Urinary bladder (tissue), 4 donors: ENCODE measurements around the gene TMA7B. TPM values are rescaled to one million over a fixed set of nuclear protein-coding genes. Genes with fewer than 3 reads are reported as not detected.
A peak's percentile ranks its signal among the peaks of the same experiment; 100 is the strongest.
"Not testable (repeated sequence)": the region's sequence is repeated elsewhere in the genome, so short reads cannot be mapped to it uniquely, and the experiment has no call there.

Source experiments
- DNase-seq: peaks from one replicate; pipeline ENCODE4 v3.0.0-alpha.2; 2015; ENCODE audit errors: extremely low spot score
- H3K27ac ChIP-seq: one replicate; pipeline ENCODE4 v1.5.1; 2013; ENCODE audit warnings: low read depth, mild to moderate bottlenecking, moderate library complexity
- H3K36me3 ChIP-seq: one replicate; pipeline ENCODE4 v1.6.1; 2013; ENCODE audit warnings: mild to moderate bottlenecking, moderate library complexity; ENCODE audit not compliant: insufficient read depth
- H3K4me1 ChIP-seq: one replicate; pipeline ENCODE4 v1.6.1; 2013; ENCODE audit warnings: mild to moderate bottlenecking, moderate library complexity; ENCODE audit not compliant: insufficient read depth
- H3K4me3 ChIP-seq: one replicate; pipeline ENCODE4 v1.5.1; 2013; ENCODE audit warnings: low read depth, low read length
- WGBS: extraction: QIAGEN DNeasy Blood & Tissue Kit; methylation state at CpG from one replicate; pipeline ENCODE4 v1.1.7; 2013; 5-methylcytosine and 5-hydroxymethylcytosine counted together
- polyA plus RNA-seq: library from polyadenylated mRNA; stranded (reverse); fragments of 200-250 nt; gene quantifications from one replicate; pipeline ENCODE4 v1.2.3, GENCODE V29; 2013
- total RNA-seq: library from RNA; depleted of rRNA; stranded (reverse); fragments of >200 nt; gene quantifications from one replicate; pipeline ENCODE4 v1.2.3, GENCODE V29; 2014
- donor health status: healthy with polysubstance abuse.
- donor health status: healthy.

TMA7B gene
- total and polyA plus RNA-seq, 2 donors, result 0.26 TPM; not detected in 1

GRCh38 chr22:39989633-39990032 lies 29.4 kb downstream of the TMA7B start:
- WGBS, result 90% methylated on average over 7 of the region's 7 CpGs
- no peaks in the 10 kb centered on the region for H3K36me3 ChIP-seq
- DNase-seq, result no peak
- no peak overlapping the region for H3K27ac ChIP-seq
- no peaks in the 10 kb centered on the region for H3K4me1 ChIP-seq
- H3K4me3 ChIP-seq, result no peak overlapping the region

GRCh38 chr22:39990686-39991085 lies 30.5 kb downstream of the TMA7B start:
- no peaks in the 10 kb centered on the region for H3K4me1 ChIP-seq
- no peaks in the 10 kb centered on the region for H3K36me3 ChIP-seq
- H3K27ac ChIP-seq, result no peak overlapping the region
- H3K4me3 ChIP-seq, result no peak overlapping the region
- 81% methylated on average over 3 of the region's 3 CpGs for WGBS
- no peak for DNase-seq

GRCh38 chr22:39991159-39991860 lies 31.1 kb downstream of the TMA7B start:
- no peak for DNase-seq
- no peak overlapping the region for H3K4me3 ChIP-seq
- 81% methylated on average over 9 of the region's 9 CpGs for WGBS
- no peak overlapping the region for H3K27ac ChIP-seq
- no peaks in the 10 kb centered on the region for H3K36me3 ChIP-seq
- no peaks in the 10 kb centered on the region for H3K4me1 ChIP-seq

GRCh38 chr22:39992088-39992826 lies 32.1 kb downstream of the TMA7B start:
- H3K27ac ChIP-seq, result no peak overlapping the region
- 82% methylated on average over 5 of the region's 5 CpGs for WGBS
- no peaks in the 10 kb centered on the region for H3K4me1 ChIP-seq
- DNase-seq, result no peak
- no peaks in the 10 kb centered on the region for H3K36me3 ChIP-seq
- no peak overlapping the region for H3K4me3 ChIP-seq

- not testable (repeated sequence) for H3K27ac ChIP-seq, H3K36me3 ChIP-seq, DNase-seq, H3K4me1 ChIP-seq, H3K4me3 ChIP-seq
- WGBS, result 91% methylated on average over 7 of the region's 7 CpGs
Observed at GRCh38 chr22:39992894-39993293, 32.7 kb downstream of the TMA7B start.

GRCh38 chr22:39994041-39994565 lies 33.9 kb downstream of the TMA7B start:
- WGBS, result 51% methylated on average over 20 of the region's 20 CpGs
- no peak overlapping the region for H3K27ac ChIP-seq
- no peaks in the 10 kb centered on the region for H3K36me3 ChIP-seq
- H3K4me1 ChIP-seq, result no peaks in the 10 kb centered on the region
- no peak for DNase-seq
- no peak overlapping the region for H3K4me3 ChIP-seq

GRCh38 chr22:39994566-39995392 lies 34.6 kb downstream of the TMA7B start, which contains the start of gene FAM83F:
Gene FAM83F (plus strand): TSS chr22:39994954. CDS start chr22:39995043, 89 bp downstream.
- 6% methylated on average over 115 of the region's 115 CpGs for WGBS
- peak within 1 kb of the TSS; percentile 24 for H3K4me3 ChIP-seq
- H3K27ac ChIP-seq, result peak within 1 kb of the TSS; percentile 31

GRCh38 chr22:39995393-39996252 lies 35.4 kb downstream of the TMA7B start:
- Histone ChIP-seq H3K27ac (peak overlapping the region; percentile 31), H3K36me3 (no peaks in the 10 kb centered on the region), H3K4me3 (peak overlapping the region; percentile 24), H3K4me1 (no peaks in the 10 kb centered on the region)
- WGBS, result 70% methylated on average over 35 of the region's 35 CpGs
- no peak for DNase-seq

More at GRCh38 chr22:39994566-39995392, 34.6 kb downstream of the TMA7B start, which contains the start of gene FAM83F:
- Histone ChIP-seq H3K4me1 (no peaks in the 10 kb centered on the region), H3K36me3 (no peaks in the 10 kb centered on the region)
- DNase-seq, result no peak

- WGBS, result 78% methylated on average over 3 of the region's 3 CpGs
- H3K36me3 ChIP-seq, result no peaks in the 10 kb centered on the region
- no peak overlapping the region for H3K27ac ChIP-seq
- H3K4me1 ChIP-seq, result no peaks in the 10 kb centered on the region
- no peak for DNase-seq
- H3K4me3 ChIP-seq, result no peak overlapping the region
Observed at GRCh38 chr22:39996732-39997131, 36.5 kb downstream of the TMA7B start.

GRCh38 chr22:39997421-39997820 lies 37.2 kb downstream of the TMA7B start:
- H3K27ac ChIP-seq, result no peak overlapping the region
- H3K36me3 ChIP-seq, result no peaks in the 10 kb centered on the region
- DNase-seq, result no peak

GRCh38 chr22:39997939-39998726 lies 37.9 kb downstream of the TMA7B start:
- no peak for DNase-seq
- Histone ChIP-seq H3K27ac (no peak overlapping the region), H3K4me3 (no peak overlapping the region), H3K36me3 (no peaks in the 10 kb centered on the region), H3K4me1 (no peaks in the 10 kb centered on the region)
- 68% methylated on average over 11 of the region's 11 CpGs for WGBS

More at GRCh38 chr22:39997421-39997820, 37.2 kb downstream of the TMA7B start:
- Histone ChIP-seq H3K4me3 (no peak overlapping the region), H3K4me1 (no peaks in the 10 kb centered on the region)
- 88% methylated on average over 3 of the region's 3 CpGs for WGBS

GRCh38 chr22:39999144-39999757 lies 39.1 kb downstream of the TMA7B start:
- no peaks in the 10 kb centered on the region for H3K36me3 ChIP-seq
- no peak for DNase-seq
- no peak overlapping the region for H3K4me3 ChIP-seq
- no peaks in the 10 kb centered on the region for H3K4me1 ChIP-seq
- WGBS, result 76% methylated on average over 16 of the region's 16 CpGs
- no peak overlapping the region for H3K27ac ChIP-seq
